ENCODE measurements around the gene ABCC4. TPM values are rescaled to one million over a fixed set of nuclear protein-coding genes. Genes with fewer than 3 reads are reported as not detected.

The ABCC4 gene
- total RNA-seq, 2 donors from 2014 or later, result 119 to 144 TPM

DNA sequence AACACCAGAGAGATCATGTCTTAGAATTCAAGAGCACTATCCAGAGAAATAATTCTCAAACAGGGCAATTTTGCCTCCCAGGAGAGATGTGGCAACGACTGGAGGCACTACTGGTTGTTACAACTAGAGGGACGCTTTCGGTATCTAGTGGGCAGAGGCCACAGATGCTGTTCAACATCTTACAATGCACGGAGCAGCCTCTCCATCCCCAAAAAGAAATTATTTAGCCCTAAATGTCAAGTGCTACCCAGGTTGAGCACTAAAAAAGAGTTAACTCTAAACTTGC, 78.6 kb downstream of the ABCC4 start:
- Mint-ChIP-seq H3K4me1 (peaks cover 6% of the 10 kb centered on the region), H3K9me3 (no peaks in the 10 kb centered on the region), H3K4me3 (no peak overlapping the region), H3K36me3 (ENCODE audit: low read depth) (peaks cover 47% of the 10 kb centered on the region), H3K27ac (no peak overlapping the region), H3K27me3 (ENCODE audit: insufficient read depth) (no peaks in the 10 kb centered on the region)
- no peaks in the 10 kb centered on the region for H3K9me3 ChIP-seq (ENCODE audit: control insufficient read depth, low read length)
- H3K9ac ChIP-seq (ENCODE audit: extremely low read depth, low read length, poor library complexity, severe bottlenecking), result no peak overlapping the region
- no peaks in the 10 kb centered on the region for H3K27me3 ChIP-seq (ENCODE audit: control insufficient read depth, insufficient read depth, low read length, poor library complexity, severe bottlenecking)
- WGBS, 2 experiments (ENCODE audit: insufficient coverage in 1 of 2, insufficient read length in 1 of 2), result 91 to 93% methylated on average over 4 of the region's 4 CpGs
- H3K4me3 ChIP-seq (ENCODE audit: low read length), result no peak overlapping the region
- DNase-seq, result no peak
- TF ChIP-seq, protein P1, sequence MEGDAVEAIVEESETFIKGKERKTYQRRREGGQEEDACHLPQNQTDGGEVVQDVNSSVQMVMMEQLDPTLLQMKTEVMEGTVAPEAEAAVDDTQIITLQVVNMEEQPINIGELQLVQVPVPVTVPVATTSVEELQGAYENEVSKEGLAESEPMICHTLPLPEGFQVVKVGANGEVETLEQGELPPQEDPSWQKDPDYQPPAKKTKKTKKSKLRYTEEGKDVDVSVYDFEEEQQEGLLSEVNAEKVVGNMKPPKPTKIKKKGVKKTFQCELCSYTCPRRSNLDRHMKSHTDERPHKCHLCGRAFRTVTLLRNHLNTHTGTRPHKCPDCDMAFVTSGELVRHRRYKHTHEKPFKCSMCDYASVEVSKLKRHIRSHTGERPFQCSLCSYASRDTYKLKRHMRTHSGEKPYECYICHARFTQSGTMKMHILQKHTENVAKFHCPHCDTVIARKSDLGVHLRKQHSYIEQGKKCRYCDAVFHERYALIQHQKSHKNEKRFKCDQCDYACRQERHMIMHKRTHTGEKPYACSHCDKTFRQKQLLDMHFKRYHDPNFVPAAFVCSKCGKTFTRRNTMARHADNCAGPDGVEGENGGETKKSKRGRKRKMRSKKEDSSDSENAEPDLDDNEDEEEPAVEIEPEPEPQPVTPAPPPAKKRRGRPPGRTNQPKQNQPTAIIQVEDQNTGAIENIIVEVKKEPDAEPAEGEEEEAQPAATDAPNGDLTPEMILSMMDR (conservative IDR thresholded peaks at IDR 0.05), result peak; percentile 59
- H3K36me3 ChIP-seq (ENCODE audit: control insufficient read depth, insufficient read depth, low read length), result peaks cover 37% of the 10 kb centered on the region
- H3K4me1 ChIP-seq (ENCODE audit: control insufficient read depth, insufficient read depth, low read length), result no peaks in the 10 kb centered on the region
- no peak overlapping the region for H3K27ac ChIP-seq (ENCODE audit: low read depth, low read length)

- TF ChIP-seq, protein P1 (conservative IDR thresholded peaks at IDR 0.05), result no peak
- H3K27me3 Mint-ChIP-seq (ENCODE audit: insufficient read depth), result no peaks in the 10 kb centered on the region
- DNase-seq, result no peak
- Histone ChIP-seq H3K27ac (ENCODE audit: low read depth, low read length) (no peak overlapping the region), H3K9me3 (ENCODE audit: control insufficient read depth, low read length) (no peaks in the 10 kb centered on the region), H3K4me3 (ENCODE audit: low read length) (no peak overlapping the region), H3K36me3 (ENCODE audit: control insufficient read depth, insufficient read depth, low read length) (peaks cover 37% of the 10 kb centered on the region), H3K27me3 (ENCODE audit: control insufficient read depth, insufficient read depth, low read length, poor library complexity, severe bottlenecking) (no peaks in the 10 kb centered on the region), H3K4me1 (ENCODE audit: control insufficient read depth, insufficient read depth, low read length) (no peaks in the 10 kb centered on the region), H3K9ac (ENCODE audit: extremely low read depth, low read length, poor library complexity, severe bottlenecking) (no peak overlapping the region)
- H3K36me3 Mint-ChIP-seq (ENCODE audit: low read depth), result peaks cover 49% of the 10 kb centered on the region
- H3K9me3 Mint-ChIP-seq, result no peaks in the 10 kb centered on the region
- no peak overlapping the region for H3K4me3 Mint-ChIP-seq
- no peak overlapping the region for H3K27ac Mint-ChIP-seq
- H3K4me1 Mint-ChIP-seq, result peaks cover 3% of the 10 kb centered on the region
- WGBS, 2 experiments (ENCODE audit: insufficient coverage in 1 of 2, insufficient read length in 1 of 2), result 87 to 89% methylated on average over 3 to 8 of the region's 8 CpGs
These were observed 79.1 kb downstream of the ABCC4 start for GRCh38 chr13:95221971-95222732.

GRCh38 chr13:95220611-95221010, 80.6 kb downstream of the ABCC4 start:
- Histone ChIP-seq H3K27ac (ENCODE audit: low read depth, low read length) (no peak overlapping the region), H3K9ac (ENCODE audit: extremely low read depth, low read length, poor library complexity, severe bottlenecking) (no peak overlapping the region), H3K27me3 (ENCODE audit: control insufficient read depth, insufficient read depth, low read length, poor library complexity, severe bottlenecking) (no peaks in the 10 kb centered on the region), H3K36me3 (ENCODE audit: control insufficient read depth, insufficient read depth, low read length) (peaks cover 30% of the 10 kb centered on the region), H3K4me1 (ENCODE audit: control insufficient read depth, insufficient read depth, low read length) (no peaks in the 10 kb centered on the region), H3K9me3 (ENCODE audit: control insufficient read depth, low read length) (no peaks in the 10 kb centered on the region), H3K4me3 (ENCODE audit: low read length) (no peak overlapping the region)
- no peak for DNase-seq
- 100% methylated on average over 1 of the region's 1 CpG; no CpG with 5 or more reads in 1 of the 2 experiments for WGBS, 2 experiments (ENCODE audit: insufficient coverage in 1 of 2, insufficient read length in 1 of 2)
- Mint-ChIP-seq H3K9me3 (no peaks in the 10 kb centered on the region), H3K27me3 (ENCODE audit: insufficient read depth) (no peaks in the 10 kb centered on the region), H3K36me3 (ENCODE audit: low read depth) (peaks cover 57% of the 10 kb centered on the region), H3K27ac (no peak overlapping the region), H3K4me1 (no peaks in the 10 kb centered on the region), H3K4me3 (no peak overlapping the region)
- TF ChIP-seq, protein P1 (conservative IDR thresholded peaks at IDR 0.05), result no peak
